ENCODE results near the gene DHX8.

- TF ChIP-seq CTCF (IDR thresholded peaks at IDR 0.05; ENCODE audit: low read depth, low read length, missing input control) (no peak), TAF1 (conservative IDR thresholded peaks at IDR 0.05) (no peak), HNF4G (IDR thresholded peaks at IDR 0.05) (no peak), ATF3 (IDR thresholded peaks at IDR 0.05) (no peak), YY1 (IDR thresholded peaks at IDR 0.05) (no peak)
Measured at GRCh38 chr17:43524945-43525575, 41.3 kb downstream of the DHX8 start.
